ENCODE measurements around the gene ATP7B.
A peak's percentile ranks its signal among the peaks of the same experiment; 100 is the strongest.

The ATP7B gene

GRCh38 chr13:51976423-51976822 is 34.8 kb downstream of the ATP7B start:
- no peak for DNase-seq

GRCh38 chr13:51974482-51974881 is 36.8 kb downstream of the ATP7B start:
- DNase-seq, result no peak

DNA sequence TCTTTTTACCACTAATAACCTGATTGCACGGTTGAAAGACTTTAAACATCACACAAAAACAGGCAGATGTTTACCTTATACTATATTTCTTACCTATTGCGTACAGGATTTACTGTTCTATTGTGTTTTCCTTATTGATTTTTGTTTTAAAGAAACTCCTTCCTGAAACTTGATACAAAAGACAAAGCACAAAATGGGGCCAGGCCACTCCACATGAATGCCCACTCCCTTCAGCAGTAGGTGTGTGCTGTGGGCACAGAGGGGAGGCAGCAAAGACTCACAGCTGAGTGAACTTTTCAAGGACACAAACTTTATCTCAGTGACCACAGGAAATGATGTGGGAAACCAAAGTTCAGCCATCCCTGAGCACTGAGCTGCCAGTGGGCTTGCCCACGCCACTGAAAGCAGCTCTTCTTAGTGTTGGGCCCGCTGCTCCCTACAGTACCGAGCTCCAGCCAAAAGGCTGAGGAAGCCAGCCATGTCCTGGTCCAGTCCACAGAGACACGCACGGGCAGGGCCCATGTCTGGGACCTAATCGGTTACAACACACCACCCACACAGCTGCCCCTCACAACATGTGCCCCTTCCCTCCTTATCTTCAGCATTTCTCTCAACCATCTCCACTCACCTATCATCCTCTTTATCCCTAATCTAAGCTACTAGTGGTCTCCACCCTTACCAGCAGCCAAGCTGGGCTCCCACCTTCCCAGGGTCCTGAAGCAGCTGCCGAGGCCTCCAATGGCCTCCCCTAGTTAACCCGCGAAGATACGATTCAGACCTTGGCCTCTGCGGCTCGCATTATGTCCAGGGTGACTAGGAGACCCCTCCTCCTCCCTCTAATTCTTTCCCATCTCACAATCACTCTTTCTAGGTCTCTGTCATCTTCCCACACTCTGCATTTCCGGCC is 39.5 kb downstream of the ATP7B start:
- peak; percentile 75 for DNase-seq

DNA sequence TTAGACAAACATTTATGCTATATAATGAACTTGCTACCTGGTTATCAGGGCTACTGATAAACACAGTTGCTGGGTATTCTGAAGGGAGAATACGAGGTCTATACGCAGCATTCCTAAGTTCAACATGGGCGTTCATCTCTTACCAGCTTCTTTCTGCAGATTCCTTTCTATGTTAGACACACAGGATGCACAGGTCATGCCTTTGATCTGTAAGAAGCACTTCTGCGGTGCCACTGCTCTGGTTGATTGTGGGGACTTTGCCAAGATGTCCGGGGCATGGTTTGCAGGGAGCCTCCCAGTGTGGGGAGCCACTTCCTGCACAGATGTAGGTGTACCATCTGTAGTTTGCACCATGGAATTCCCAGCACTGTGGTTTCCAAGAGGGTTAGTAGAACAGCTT is 40.9 kb downstream of the ATP7B start:
- DNase-seq, result no peak

DNA sequence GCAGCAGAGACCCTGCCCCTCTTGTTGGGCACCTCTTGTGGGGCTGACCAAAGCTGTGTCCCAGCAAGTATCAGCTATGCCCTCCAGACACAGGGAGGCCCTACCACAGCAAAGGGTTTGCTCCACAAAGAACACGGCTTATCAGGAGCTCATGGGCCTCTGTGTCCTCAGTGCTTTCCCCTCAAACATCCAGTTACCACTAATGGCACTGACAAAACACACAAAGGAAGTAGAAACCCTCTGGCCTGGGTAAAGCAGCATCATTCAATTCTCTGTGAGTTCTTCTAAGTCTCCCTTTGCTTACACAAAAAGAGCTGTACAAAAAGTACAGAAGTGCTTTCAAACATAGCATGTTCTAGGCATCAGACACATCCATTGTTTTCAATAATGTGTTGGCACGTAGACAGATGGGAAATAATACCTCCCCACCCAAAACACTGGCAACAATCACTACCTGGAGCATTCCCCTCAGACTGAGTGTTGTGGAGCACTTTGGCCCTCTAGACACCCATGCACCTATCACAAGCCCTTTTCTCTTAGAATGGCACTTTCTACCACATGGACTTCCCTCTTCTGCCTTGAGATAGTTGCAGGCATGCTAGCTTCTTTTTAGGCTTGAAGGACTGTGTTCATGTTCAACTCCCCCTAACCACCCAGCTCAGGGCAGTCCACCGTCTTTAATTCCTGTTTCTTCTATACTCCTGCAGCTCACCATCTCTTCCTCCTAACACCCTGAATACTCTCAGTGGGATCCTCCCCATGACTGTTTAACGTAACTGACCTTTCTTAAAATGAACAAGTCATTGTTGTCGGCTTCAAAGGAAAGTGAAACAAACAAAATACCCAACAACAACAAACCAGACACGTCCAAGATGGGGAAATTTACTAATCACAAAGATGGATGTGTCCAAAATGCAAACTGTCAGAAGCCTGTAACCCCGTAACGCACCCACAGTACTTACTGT is 43.5 kb downstream of the ATP7B start:
- DNase-seq, result no peak

- no peak for DNase-seq
Measured at GRCh38 chr13:51966186-51966585, 45.1 kb downstream of the ATP7B start.

DNA sequence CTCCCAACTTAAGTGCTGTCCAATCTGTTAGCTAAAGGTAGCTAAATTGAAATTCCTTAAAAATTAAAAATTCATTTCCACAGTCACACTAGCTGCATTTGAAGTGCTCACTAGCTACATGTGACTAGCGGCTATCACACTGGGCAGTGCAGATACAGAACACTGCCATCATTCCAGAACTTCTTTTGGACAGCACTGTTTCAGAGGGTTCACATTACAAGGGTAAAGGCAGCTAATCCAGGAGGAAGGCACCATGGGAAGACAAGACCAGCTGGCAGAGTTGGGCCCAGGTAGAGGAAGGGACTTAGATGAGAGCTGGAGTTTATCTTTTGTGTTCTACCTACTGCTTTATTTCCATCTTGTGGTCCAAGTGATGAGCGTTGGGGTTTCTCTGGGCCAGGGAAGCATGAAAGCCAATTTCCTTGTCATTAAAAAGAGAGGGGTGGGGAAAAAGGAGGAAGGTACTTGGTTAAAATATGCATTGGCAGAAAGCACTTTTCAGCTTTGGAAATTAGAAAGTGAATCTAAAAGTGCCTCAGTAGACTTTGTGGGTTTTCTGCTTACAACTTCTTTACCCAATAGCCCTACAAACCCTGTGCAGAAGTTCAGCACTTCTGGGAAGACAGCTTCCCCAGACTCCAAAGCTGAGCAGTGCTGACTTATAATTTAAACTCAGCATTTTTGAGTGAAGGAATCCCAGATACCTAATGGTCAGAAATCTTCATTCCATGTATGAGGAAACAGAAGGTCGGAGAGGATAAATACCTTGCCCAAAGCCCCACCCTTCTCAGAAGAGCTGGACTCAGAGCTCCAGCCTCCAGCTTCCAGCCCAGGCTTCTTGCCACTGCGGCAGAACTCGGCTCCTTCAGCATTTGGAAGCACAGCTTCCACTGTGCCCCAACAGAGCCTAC is 49.5 kb downstream of the ATP7B start:
- no peak for DNase-seq

DNA sequence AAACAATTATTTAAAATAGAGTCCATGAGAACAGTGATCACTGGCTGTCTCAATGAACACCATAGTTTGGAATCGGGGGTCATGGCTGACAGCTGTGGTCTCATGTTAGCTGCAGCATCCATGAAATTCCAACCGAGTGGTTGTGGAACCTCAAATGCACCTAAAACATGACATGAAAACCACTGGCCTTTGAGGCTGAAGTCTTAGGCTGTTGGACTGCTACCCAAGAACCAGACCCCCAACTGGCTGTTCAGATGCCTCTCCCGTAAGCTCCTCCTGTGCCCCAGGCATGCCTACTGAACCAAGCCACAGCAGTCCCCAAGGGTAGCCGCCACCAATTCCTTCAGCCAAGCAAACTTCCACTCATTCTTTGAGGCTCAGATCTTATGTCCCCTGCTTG is 50.5 kb downstream of the ATP7B start:
- no peak for DNase-seq

DNA sequence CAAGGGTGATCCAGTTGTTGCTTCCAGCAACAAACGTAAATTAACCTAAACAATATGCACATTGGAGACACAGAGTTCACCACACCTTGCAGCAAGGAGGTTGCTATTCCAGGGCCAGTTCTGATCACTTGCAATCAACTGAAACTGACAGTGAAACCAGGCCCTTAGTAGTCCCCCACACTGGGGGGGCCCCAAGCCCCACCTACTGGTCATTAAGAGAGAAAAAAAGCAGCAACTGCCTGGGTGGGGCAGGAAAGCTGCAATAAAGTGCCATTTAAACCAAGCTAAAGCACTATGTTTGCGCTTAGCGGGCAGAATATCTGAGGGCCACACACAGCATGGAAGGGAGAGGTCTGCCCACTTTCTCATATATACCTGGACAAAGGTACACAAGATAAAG is 51.5 kb downstream of the ATP7B start:
- peak; percentile 7 for DNase-seq

DNA sequence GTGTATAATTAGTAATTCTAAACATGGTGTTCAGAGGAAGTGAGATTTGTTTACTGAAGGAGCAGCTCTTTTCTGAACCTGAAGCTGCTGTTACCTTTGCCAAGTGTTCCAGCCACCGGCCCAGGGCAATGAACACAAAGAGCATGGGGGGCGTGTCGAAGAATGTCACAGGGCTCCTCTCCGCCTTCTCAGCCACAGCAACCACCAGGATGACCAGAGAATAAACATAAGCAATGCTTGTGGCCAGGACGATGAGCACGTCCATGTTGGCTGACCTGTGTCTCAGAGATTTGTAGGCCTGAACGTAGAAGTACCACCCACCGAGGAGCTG is 53.1 kb downstream of the ATP7B start:
- peak; percentile 65 for DNase-seq

GRCh38 chr13:51957377-51958216 is 53.7 kb downstream of the ATP7B start:
- no peak for DNase-seq

- DNase-seq, result no peak
Measured at GRCh38 chr13:51956717-51957116, 54.5 kb downstream of the ATP7B start.

- no peak for DNase-seq
Measured at GRCh38 chr13:51955816-51956603, 55.2 kb downstream of the ATP7B start.

DNA sequence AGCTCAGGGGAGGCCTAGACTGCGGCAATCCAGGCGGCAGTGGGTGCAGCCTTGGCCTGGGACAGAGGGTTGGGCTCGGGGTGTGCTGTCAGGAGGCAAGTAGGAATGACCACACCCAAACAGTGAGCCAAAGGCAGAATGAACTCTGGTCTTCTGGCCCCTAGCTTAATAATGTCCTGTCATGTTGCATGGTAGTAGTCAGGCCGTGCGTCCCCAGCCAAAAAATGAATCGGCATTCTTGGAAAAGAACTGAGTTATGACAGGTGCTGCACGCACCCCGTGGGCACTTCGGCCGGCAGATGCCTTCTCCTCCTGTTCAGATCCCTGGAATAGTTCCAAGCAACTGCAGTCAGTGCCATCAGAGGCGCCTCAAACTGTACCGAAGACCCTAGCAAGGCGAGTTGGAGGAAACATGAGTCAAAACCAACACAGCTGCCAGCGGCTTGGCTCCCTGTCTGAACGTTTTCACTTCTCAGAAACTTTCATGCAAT is 55.9 kb downstream of the ATP7B start:
- peak; percentile 9 for DNase-seq

GRCh38 chr13:51953347-51954195 is 57.7 kb downstream of the ATP7B start:
- no peak for DNase-seq

- no peak for DNase-seq
Measured at GRCh38 chr13:51950722-51951121, 60.5 kb downstream of the ATP7B start.

DNA sequence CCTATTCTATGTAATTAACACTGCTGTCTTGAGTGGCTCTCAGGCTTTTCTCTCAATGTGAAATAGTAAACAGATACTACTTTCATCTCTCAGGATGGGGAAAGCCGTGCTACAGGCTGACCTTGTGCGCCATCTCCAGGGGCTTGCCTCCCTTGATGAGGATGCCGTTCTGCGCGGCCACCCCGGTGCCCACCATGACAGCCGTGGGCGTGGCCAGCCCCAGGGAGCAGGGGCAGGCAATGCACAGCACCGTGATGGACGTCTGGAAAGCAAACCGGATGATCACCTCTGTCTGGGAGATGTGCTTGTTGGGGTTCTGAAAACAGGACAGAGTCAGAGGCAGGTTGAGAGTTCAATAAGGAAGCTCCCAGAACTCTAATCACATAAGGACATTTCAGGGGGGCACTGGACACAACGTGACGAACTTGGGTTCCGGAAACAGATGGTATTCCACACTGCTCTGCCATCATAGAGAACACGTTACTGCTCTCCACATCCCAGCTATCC is 65.0 kb downstream of the ATP7B start:
- DNase-seq, result no peak

- no peak for DNase-seq
Measured at GRCh38 chr13:51945149-51945548, 66.1 kb downstream of the ATP7B start.

DNA sequence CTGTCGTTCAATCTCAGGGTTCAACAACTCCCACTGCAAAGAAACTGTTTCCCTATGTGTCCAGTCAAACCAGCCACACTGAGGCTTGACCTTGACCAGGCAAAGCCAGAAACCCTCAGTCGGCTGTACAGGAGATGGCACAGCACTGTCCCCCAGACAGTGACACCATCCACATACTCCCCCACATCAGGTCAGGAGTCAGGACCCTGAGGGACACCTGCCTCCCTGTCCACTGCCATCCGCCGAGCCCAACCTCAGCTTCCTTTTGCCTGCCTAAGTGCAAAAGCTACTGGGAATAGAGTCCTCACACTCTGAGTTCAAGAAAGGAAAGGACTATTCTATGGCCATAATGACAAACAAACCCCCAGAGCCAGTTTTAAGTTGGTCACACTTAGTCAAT is 66.8 kb downstream of the ATP7B start:
- no peak for DNase-seq

- DNase-seq, result no peak
Measured at GRCh38 chr13:51943721-51944120, 67.5 kb downstream of the ATP7B start.
